ENCODE data around the gene BIRC2.

DNA sequence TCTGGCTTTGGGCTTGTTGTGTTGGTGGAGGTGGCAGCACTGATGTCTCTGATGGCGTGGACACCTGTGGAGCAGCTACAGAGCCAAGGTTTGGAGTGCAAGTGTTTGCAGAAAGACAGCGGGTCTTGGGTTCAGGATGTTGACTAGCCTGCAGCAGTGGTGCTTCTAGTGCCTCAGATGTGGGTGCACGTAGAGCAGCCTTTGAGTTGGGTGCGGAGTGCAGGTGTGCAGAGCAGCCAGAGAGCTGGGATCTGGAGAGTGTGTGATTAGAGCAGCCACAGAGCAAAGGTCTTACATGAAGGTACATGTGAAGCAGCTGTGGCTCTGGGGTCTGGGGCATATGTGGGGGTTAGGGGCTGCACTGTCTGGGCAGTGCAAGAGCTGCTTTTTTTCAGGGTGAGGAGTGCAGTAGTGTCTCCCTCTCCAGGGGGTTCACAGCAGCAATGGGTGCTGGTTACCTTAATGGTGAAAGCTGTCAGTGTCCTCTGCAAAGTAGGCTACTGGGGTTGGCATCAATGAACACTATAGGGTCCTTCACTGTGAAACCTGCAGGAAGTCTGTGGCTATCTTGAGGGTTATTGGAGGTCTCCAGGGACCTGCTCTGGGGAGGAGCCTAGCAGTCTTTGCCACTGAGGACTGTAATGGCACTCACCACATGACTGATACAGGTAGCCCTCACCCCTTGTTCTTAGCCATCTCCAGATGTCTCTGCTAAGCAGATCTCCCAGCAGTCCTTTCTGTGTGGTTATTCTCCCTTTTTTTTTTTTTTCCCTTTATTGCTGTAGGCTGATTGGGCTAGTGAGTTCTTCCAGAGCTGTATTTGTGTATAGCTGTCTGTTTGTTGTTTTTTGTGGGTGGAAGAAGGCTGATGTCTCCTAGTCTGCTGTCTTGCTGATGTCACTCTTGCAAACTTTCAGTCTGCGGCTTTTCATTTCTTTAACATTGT is 14.3 kb downstream of the BIRC2 start:
- TF ChIP-seq, protein P1, sequence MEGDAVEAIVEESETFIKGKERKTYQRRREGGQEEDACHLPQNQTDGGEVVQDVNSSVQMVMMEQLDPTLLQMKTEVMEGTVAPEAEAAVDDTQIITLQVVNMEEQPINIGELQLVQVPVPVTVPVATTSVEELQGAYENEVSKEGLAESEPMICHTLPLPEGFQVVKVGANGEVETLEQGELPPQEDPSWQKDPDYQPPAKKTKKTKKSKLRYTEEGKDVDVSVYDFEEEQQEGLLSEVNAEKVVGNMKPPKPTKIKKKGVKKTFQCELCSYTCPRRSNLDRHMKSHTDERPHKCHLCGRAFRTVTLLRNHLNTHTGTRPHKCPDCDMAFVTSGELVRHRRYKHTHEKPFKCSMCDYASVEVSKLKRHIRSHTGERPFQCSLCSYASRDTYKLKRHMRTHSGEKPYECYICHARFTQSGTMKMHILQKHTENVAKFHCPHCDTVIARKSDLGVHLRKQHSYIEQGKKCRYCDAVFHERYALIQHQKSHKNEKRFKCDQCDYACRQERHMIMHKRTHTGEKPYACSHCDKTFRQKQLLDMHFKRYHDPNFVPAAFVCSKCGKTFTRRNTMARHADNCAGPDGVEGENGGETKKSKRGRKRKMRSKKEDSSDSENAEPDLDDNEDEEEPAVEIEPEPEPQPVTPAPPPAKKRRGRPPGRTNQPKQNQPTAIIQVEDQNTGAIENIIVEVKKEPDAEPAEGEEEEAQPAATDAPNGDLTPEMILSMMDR (IDR thresholded peaks at IDR 0.05; ENCODE audit: low read depth, low read length, missing input control): no peak
- TF ChIP-seq, protein P2, sequence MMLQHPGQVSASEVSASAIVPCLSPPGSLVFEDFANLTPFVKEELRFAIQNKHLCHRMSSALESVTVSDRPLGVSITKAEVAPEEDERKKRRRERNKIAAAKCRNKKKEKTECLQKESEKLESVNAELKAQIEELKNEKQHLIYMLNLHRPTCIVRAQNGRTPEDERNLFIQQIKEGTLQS (IDR thresholded peaks at IDR 0.05): no peak
- TF ChIP-seq TAF1 (conservative IDR thresholded peaks at IDR 0.05): no peak
- TF ChIP-seq, protein P3, sequence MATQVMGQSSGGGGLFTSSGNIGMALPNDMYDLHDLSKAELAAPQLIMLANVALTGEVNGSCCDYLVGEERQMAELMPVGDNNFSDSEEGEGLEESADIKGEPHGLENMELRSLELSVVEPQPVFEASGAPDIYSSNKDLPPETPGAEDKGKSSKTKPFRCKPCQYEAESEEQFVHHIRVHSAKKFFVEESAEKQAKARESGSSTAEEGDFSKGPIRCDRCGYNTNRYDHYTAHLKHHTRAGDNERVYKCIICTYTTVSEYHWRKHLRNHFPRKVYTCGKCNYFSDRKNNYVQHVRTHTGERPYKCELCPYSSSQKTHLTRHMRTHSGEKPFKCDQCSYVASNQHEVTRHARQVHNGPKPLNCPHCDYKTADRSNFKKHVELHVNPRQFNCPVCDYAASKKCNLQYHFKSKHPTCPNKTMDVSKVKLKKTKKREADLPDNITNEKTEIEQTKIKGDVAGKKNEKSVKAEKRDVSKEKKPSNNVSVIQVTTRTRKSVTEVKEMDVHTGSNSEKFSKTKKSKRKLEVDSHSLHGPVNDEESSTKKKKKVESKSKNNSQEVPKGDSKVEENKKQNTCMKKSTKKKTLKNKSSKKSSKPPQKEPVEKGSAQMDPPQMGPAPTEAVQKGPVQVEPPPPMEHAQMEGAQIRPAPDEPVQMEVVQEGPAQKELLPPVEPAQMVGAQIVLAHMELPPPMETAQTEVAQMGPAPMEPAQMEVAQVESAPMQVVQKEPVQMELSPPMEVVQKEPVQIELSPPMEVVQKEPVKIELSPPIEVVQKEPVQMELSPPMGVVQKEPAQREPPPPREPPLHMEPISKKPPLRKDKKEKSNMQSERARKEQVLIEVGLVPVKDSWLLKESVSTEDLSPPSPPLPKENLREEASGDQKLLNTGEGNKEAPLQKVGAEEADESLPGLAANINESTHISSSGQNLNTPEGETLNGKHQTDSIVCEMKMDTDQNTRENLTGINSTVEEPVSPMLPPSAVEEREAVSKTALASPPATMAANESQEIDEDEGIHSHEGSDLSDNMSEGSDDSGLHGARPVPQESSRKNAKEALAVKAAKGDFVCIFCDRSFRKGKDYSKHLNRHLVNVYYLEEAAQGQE (IDR thresholded peaks at IDR 0.05): no peak
- TF ChIP-seq, protein P4, sequence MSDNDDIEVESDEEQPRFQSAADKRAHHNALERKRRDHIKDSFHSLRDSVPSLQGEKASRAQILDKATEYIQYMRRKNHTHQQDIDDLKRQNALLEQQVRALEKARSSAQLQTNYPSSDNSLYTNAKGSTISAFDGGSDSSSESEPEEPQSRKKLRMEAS (IDR thresholded peaks at IDR 0.05): no peak
- TF ChIP-seq FOXA1 (IDR thresholded peaks at IDR 0.05): no peak
- TF ChIP-seq, protein P5, sequence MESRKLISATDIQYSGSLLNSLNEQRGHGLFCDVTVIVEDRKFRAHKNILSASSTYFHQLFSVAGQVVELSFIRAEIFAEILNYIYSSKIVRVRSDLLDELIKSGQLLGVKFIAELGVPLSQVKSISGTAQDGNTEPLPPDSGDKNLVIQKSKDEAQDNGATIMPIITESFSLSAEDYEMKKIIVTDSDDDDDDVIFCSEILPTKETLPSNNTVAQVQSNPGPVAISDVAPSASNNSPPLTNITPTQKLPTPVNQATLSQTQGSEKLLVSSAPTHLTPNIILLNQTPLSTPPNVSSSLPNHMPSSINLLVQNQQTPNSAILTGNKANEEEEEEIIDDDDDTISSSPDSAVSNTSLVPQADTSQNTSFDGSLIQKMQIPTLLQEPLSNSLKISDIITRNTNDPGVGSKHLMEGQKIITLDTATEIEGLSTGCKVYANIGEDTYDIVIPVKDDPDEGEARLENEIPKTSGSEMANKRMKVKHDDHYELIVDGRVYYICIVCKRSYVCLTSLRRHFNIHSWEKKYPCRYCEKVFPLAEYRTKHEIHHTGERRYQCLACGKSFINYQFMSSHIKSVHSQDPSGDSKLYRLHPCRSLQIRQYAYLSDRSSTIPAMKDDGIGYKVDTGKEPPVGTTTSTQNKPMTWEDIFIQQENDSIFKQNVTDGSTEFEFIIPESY (IDR thresholded peaks at IDR 0.05): no peak
- TF ChIP-seq EGR1 (IDR thresholded peaks at IDR 0.05; ENCODE audit: low read depth in 2 of 2): no peak
- no peak for TF ChIP-seq JUND (IDR thresholded peaks at IDR 0.05)
- TF ChIP-seq RAD21 (IDR thresholded peaks at IDR 0.05): no peak

All from liver (tissue), 3 donors.